ENCODE measurements around the gene USP35. TPM values are rescaled to one million over a fixed set of nuclear protein-coding genes. Genes with fewer than 3 reads are reported as not detected.

Gene USP35
- total RNA-seq, 4 donors from 2014 or later: 6.7 to 15.1 (median 8.6) TPM

- DNase-seq (ENCODE audit: low spot score) (no peak), ATAC-seq (ENCODE audit: low FRiP score) (no peak)
- TF ChIP-seq, protein P1, sequence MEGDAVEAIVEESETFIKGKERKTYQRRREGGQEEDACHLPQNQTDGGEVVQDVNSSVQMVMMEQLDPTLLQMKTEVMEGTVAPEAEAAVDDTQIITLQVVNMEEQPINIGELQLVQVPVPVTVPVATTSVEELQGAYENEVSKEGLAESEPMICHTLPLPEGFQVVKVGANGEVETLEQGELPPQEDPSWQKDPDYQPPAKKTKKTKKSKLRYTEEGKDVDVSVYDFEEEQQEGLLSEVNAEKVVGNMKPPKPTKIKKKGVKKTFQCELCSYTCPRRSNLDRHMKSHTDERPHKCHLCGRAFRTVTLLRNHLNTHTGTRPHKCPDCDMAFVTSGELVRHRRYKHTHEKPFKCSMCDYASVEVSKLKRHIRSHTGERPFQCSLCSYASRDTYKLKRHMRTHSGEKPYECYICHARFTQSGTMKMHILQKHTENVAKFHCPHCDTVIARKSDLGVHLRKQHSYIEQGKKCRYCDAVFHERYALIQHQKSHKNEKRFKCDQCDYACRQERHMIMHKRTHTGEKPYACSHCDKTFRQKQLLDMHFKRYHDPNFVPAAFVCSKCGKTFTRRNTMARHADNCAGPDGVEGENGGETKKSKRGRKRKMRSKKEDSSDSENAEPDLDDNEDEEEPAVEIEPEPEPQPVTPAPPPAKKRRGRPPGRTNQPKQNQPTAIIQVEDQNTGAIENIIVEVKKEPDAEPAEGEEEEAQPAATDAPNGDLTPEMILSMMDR (IDR thresholded peaks at IDR 0.05): no peak
These were observed 34.7 kb downstream of the USP35 start for GRCh38 chr11:78223320-78223954.

- TF ChIP-seq, protein P1 (IDR thresholded peaks at IDR 0.05): no peak
- ATAC-seq (ENCODE audit: low FRiP score): no peak
- no peak for DNase-seq (ENCODE audit: low spot score)
These were observed 35.8 kb downstream of the USP35 start for GRCh38 chr11:78224506-78224905.

DNA sequence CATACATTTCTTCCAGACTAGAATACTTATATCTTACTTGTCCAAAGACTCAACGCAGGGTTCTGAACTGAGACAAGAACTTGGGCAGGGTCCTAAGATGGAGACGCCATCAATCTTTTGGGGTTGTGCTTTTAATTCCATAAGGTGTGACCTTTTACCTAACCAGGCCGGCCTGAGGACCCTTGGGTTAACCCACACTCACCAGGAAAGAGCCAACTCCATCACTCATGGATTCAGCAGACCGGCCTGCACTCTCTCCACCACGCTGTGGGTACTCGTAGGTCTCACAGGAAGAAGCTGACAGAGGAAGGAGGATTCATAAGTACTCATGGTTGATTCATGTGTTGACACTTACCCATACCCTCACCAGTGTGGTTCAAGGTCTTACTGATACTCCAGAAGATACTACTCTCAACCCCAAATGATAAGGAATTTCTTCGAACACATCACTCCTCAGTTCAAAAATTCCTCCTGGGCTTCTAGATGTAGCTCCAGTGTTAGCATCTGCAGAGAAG is 36.2 kb downstream of the USP35 start:
- DNase-seq (ENCODE audit: low spot score): no peak
- TF ChIP-seq, protein P1 (IDR thresholded peaks at IDR 0.05): no peak
- no peak for ATAC-seq (ENCODE audit: low FRiP score)

DNA sequence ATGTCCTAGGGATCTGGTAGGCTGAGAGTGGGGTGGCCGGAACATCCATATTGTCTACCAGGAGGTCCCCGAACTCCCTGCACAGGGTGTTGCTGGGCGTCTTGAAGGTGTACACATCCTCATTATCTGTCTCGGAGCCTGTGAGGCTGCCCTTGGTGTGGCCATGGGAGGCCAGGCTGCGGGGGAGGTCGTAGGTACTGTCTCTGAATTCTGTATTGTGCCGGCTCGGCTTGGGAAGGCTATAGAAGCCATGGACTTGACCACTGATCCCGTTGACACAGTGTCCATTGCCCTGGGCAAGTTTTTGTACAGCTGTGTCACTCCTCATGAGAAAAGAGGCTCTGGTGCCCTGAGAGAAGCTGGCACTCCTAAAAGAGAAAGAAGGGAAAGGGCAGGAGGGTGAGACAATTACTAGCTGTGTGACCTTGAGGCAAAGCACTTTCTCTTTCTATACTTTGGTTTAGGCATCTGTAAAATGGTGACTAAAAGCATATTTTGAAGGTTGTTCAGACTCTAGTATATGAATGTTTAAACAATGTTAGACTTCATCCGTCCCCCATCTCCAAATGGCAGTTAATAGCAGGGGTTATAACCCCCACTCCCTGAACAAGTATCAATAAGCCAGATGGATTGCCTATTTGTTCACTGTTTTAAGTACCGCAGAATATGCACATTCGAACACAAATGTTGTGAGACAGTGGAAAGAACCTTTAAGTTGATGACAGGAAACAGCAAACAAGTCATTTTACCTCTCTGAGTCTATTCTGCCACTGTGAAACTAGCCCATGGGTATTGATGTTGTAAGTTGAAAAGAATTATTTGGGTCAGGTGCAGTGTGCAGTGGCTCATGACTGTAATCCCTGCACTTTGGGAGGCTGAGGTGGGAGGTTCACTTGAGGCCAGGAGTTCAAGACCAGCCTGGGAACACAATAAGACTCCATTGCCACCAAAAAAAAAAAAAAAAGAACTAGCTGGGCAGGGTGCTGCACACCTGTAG is 38.3 kb downstream of the USP35 start:
- ATAC-seq (ENCODE audit: low FRiP score) (no peak), DNase-seq (ENCODE audit: low spot score) (no peak)
- TF ChIP-seq, protein P1 (IDR thresholded peaks at IDR 0.05): no peak

GRCh38 chr11:78227921-78228320 is 39.2 kb downstream of the USP35 start:
- ATAC-seq (ENCODE audit: low FRiP score): no peak
- TF ChIP-seq, protein P1 (IDR thresholded peaks at IDR 0.05): no peak
- DNase-seq (ENCODE audit: low spot score): no peak

DNA sequence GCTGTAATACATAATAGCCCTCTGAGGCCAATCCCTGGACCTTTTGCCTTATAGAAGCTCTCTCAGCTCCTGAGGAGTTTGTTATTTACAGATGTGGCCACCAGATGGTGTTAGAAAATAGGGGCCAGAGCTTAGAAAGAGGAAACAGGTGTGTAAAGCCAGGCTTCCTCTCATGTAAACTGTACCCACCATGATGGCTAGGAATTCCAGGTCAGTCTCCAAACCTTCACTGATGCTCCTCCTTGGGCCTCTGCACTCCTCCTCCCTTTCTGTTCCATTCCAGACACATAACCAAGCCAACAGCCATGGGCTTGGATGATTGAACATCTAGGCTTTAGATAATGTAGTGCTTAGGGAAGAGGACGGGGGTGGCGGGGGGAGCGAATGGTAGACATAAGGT is 39.7 kb downstream of the USP35 start:
- no peak for DNase-seq (ENCODE audit: low spot score)
- ATAC-seq (ENCODE audit: low FRiP score): peak; percentile 64
- TF ChIP-seq, protein P1 (IDR thresholded peaks at IDR 0.05): peak in 1 of 3 donors; percentile 13

Data from omental fat pad (tissue), 4 donors.